ENCODE data around the gene TRAF2.

Gene TRAF2

DNA sequence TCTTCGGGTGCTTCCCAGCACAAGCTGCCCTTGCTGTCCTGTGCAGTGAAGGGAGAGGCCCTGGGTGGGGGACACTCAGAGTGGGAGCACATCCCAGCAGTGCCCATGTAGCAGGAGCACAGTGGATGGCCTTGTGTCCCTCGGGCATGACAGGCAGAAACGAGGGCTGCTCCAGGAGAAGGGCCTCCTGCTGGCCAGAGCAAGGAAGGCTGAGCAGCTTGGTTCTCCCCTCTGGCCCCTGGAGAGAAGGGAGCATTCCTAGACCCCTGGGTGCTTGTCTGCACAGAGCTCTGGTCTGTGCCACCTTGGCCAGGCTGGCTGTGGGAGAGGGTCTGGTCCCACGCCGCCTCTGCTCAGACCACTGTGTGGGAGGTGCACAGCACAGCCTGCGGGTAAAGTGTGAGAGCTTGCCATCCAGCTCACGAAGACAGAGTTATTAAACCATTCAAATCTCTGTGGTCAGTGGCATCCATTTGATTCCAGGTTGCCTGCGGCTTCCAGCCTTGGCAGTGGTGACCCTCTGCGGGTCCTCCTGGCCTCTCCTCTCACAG lies 39.9 kb downstream of the TRAF2 start:
- Histone ChIP-seq H3K9ac (ENCODE audit: low read depth, low read length) (no peak overlapping the region), H3K4me3 (ENCODE audit: low read length) (no peak overlapping the region), H3K9me3 (ENCODE audit: insufficient read depth, low read depth, low read length) (no peaks in the 10 kb centered on the region), H3K27ac (ENCODE audit: low read length) (no peak overlapping the region), H3K4me1 (ENCODE audit: insufficient read depth, low read length) (no peaks in the 10 kb centered on the region), H3K27me3 (ENCODE audit: insufficient read depth, low read length) (no peaks in the 10 kb centered on the region), H3K36me3 (ENCODE audit: insufficient read depth, low read depth, low read length) (peaks cover 60% of the 10 kb centered on the region)

DNA sequence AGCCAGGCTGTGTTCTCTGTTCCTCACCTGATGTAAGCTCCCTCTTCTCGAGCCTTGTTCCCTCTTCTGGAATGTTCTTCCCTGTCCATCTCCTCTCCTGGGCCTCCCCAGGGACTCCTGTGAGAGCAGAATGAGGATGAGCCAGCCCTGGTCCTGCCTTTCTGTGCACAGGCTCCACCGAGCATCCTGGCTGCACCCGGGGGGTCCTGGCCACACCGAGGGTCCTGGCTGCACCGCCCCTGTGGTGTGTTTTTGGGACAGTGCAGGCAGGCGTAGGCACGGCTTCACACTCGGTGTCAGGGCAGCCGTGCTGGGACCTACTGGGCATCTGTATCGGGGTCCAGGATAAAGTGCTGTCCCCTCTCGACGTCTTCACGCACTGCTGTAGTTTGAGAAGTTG lies 40.4 kb downstream of the TRAF2 start:
- Histone ChIP-seq H3K9ac (ENCODE audit: low read depth, low read length) (no peak overlapping the region), H3K4me3 (ENCODE audit: low read length) (no peak overlapping the region), H3K27ac (ENCODE audit: low read length) (no peak overlapping the region), H3K27me3 (ENCODE audit: insufficient read depth, low read length) (no peaks in the 10 kb centered on the region), H3K4me1 (ENCODE audit: insufficient read depth, low read length) (no peaks in the 10 kb centered on the region), H3K36me3 (ENCODE audit: insufficient read depth, low read depth, low read length) (peaks cover 60% of the 10 kb centered on the region), H3K9me3 (ENCODE audit: insufficient read depth, low read depth, low read length) (no peaks in the 10 kb centered on the region)

DNA sequence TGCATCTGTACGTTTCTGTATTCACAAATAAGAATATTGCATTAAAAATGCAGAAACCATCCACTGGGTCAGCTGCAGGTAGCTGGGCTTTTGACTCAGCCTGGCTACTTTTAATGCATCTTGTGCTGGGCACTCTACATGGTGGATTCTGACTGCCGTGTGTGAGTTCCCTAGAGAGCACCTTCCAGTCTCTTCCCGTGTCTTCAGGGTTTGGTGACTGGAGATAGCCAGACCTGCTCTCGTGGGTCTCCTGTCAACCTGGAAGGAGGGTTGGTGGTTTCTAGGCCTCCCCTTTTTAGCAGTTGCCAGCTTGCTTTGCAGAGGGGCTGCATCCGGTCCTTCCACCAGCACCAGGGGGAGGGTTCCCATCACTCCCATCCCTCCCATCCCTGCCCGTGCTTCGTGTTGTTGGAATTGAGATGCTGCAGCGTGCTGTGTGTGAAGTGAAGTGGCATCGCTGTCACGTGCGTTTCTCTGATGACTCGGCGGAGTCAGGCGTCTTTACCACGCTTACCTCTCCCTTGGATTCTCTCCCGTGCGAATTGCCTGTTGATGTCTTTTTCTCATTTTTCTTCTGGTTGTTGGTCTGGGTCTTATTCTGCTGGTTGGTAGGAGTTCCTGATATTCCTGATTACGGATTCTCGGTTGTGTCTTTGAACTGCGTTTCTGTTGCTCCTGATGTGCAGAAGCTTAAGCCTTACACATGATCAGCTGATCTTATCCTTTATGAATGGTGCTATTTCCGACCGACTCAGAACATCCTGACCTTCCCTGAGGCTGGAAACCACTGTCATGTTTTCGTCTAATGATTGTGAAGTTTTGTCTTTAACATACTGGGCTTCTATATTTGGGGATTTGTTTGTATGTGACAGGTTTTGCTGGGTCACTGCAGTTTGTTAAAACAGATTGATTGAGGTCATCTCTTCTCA lies 41.3 kb downstream of the TRAF2 start:
- Histone ChIP-seq H3K27me3 (ENCODE audit: insufficient read depth, low read length) (no peaks in the 10 kb centered on the region), H3K4me3 (ENCODE audit: low read length) (no peak overlapping the region), H3K27ac (ENCODE audit: low read length) (no peak overlapping the region), H3K4me1 (ENCODE audit: insufficient read depth, low read length) (no peaks in the 10 kb centered on the region), H3K9me3 (ENCODE audit: insufficient read depth, low read depth, low read length) (no peaks in the 10 kb centered on the region), H3K36me3 (ENCODE audit: insufficient read depth, low read depth, low read length) (peaks cover 55% of the 10 kb centered on the region), H3K9ac (ENCODE audit: low read depth, low read length) (no peak overlapping the region)

DNA sequence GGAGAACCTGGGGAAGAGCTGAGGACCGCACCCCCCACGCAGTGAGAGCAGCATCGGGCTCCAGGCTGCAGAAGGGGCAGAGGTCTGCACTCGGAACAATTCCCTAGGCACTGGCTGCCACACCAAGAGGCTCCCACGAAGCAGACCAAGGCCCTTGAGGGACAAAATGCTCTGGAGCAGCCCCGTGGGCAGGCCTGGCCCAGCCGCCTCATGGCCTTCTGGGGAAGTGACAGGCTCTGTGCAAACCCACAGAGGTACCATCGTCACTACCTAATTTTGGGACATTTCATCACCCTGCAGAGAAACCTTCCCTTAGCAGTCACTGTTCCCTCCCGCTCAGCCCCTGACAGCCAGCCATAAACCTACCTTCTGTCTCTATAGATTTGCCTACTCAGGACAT lies 42.3 kb downstream of the TRAF2 start:
- Histone ChIP-seq H3K4me1 (ENCODE audit: insufficient read depth, low read length) (no peaks in the 10 kb centered on the region), H3K27ac (ENCODE audit: low read length) (no peak overlapping the region), H3K4me3 (ENCODE audit: low read length) (no peak overlapping the region), H3K27me3 (ENCODE audit: insufficient read depth, low read length) (no peaks in the 10 kb centered on the region), H3K36me3 (ENCODE audit: insufficient read depth, low read depth, low read length) (peaks cover 53% of the 10 kb centered on the region), H3K9me3 (ENCODE audit: insufficient read depth, low read depth, low read length) (no peaks in the 10 kb centered on the region), H3K9ac (ENCODE audit: low read depth, low read length) (no peak overlapping the region)

DNA sequence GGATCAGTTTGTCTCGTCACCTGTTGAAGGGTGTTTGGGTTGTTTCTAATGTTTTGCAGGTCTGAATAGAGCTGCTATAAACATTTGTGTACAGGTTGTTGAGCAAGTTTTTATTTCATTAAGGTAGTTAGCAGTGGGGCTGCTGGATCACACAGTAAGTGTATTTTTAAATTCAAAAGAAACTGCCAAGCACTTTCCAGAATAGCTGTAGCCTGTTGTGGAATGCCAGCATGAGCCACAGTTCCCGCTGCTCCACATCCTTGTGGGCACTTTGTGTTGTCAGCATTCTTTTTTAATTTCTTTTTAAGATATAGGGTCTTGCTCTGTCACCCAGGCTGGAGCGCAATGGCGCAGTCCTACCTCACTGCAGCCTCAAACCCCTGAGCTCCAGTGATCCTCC lies 43.7 kb downstream of the TRAF2 start:
- H3K4me3 ChIP-seq (ENCODE audit: low read length): no peak overlapping the region
- no peak overlapping the region for H3K9ac ChIP-seq (ENCODE audit: low read depth, low read length)
- H3K27ac ChIP-seq (ENCODE audit: low read length): no peak overlapping the region
- H3K36me3 ChIP-seq (ENCODE audit: insufficient read depth, low read depth, low read length): peaks cover 40% of the 10 kb centered on the region
- no peaks in the 10 kb centered on the region for H3K9me3 ChIP-seq (ENCODE audit: insufficient read depth, low read depth, low read length)
- no peaks in the 10 kb centered on the region for H3K27me3 ChIP-seq (ENCODE audit: insufficient read depth, low read length)
- H3K4me1 ChIP-seq (ENCODE audit: insufficient read depth, low read length): no peaks in the 10 kb centered on the region

DNA sequence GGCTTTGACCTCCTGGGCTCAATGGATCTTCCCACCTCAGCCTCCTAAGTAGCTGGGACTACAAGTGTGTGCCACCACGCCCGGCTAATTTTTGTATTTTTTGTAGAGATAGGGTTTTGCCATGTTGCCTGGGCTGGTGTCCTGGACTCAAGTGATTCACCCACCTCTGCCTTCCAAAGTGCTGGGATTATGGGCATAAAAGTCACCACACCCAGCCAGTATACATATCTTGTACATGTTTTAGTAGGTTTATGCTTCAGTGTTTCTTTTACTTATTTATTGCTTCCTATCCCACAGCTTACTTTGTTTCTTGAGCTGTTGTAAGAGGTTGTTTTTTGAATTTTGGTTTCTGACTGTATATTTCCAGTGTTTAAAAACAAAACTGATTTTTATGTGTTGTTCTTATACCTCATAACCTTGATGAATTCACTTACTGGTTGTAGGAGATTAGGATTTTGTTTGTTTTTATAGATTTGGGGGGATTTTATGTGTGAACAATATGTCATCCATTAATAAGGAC lies 45.4 kb downstream of the TRAF2 start:
- Histone ChIP-seq H3K9ac (ENCODE audit: low read depth, low read length) (no peak overlapping the region), H3K27me3 (ENCODE audit: insufficient read depth, low read length) (no peaks in the 10 kb centered on the region), H3K36me3 (ENCODE audit: insufficient read depth, low read depth, low read length) (peaks cover 23% of the 10 kb centered on the region), H3K9me3 (ENCODE audit: insufficient read depth, low read depth, low read length) (no peaks in the 10 kb centered on the region), H3K27ac (ENCODE audit: low read length) (no peak overlapping the region), H3K4me3 (ENCODE audit: low read length) (no peak overlapping the region), H3K4me1 (ENCODE audit: insufficient read depth, low read length) (no peaks in the 10 kb centered on the region)

DNA sequence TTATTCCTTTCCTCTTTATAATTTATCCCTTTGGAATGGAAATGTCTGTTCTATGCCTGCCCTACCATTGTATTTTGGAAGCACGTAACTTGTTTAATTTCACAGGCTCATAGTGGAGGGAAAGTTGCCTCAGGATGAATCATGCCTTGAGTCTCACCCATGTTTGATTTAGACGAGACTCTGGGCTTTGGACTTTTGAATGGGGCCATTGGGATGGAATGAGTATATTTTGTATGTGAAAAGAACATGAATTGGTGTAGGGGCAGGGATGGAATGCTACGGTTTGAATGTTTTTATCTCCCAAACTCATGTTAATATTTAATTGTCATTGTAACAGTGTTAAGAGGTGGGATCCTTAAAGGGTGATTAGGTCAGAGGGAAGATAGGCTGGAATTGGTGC lies 48.0 kb downstream of the TRAF2 start:
- Histone ChIP-seq H3K9me3 (ENCODE audit: insufficient read depth, low read depth, low read length) (no peaks in the 10 kb centered on the region), H3K4me3 (ENCODE audit: low read length) (no peak overlapping the region), H3K4me1 (ENCODE audit: insufficient read depth, low read length) (no peaks in the 10 kb centered on the region), H3K36me3 (ENCODE audit: insufficient read depth, low read depth, low read length) (peaks cover 4% of the 10 kb centered on the region; the same call in 1 of the 2 replicates), H3K9ac (ENCODE audit: low read depth, low read length) (no peak overlapping the region), H3K27ac (ENCODE audit: low read length) (no peak overlapping the region), H3K27me3 (ENCODE audit: insufficient read depth, low read length) (no peaks in the 10 kb centered on the region)

DNA sequence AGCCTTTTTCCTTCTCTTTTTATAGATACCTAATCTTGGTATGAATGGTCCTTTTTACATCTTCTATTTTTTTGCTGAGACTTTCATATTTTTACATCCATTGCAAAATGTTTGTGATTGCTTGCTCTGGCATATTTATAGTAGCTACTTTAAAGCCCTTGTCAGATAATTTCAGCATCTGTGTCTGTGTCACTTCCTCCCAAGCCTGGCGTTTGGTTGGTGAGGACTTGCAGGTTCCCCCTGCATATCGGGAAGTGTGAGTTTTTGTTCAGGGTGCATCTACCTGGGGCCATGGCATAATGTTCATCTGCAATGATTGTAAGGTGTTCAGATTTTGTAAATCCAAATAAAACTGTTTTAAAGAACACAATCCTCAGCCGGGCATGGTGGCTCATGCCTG lies 49.3 kb downstream of the TRAF2 start:
- peaks cover 16% of the 10 kb centered on the region; the same call in 1 of the 2 replicates for H3K36me3 ChIP-seq (ENCODE audit: insufficient read depth, low read depth, low read length)
- H3K4me3 ChIP-seq (ENCODE audit: low read length): no peak overlapping the region
- H3K9me3 ChIP-seq (ENCODE audit: insufficient read depth, low read depth, low read length): no peaks in the 10 kb centered on the region
- no peak overlapping the region for H3K9ac ChIP-seq (ENCODE audit: low read depth, low read length)
- no peaks in the 10 kb centered on the region for H3K4me1 ChIP-seq (ENCODE audit: insufficient read depth, low read length)
- no peaks in the 10 kb centered on the region for H3K27me3 ChIP-seq (ENCODE audit: insufficient read depth, low read length)
- no peak overlapping the region for H3K27ac ChIP-seq (ENCODE audit: low read length)

DNA sequence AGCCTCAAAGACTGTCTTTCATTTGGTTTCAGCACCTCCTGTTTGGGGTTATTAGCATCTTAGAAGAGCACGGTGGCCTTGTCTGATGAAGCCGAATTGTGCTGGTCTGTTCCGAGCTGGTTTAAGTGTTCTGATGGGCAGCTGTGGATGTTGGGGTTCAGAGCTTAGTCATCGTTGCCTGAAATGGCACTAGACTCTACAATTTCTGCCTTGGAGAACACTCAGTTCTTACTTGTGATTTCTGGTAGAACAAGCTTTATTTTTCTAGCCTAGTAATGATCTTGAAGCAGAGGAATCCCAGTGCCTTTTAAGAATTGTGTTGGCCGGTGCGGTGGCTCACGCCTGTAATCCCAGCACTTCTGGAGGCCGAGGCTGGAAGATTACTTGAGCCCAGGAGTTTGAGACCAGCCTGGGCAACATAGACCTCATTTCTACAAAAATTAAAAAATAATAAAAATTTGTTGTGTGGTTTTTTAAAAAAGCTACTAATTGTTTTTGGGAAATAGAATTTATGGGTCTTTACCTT lies 50.4 kb downstream of the TRAF2 start:
- Histone ChIP-seq H3K4me3 (ENCODE audit: low read length) (no peak overlapping the region), H3K36me3 (ENCODE audit: insufficient read depth, low read depth, low read length) (peaks cover 26% of the 10 kb centered on the region), H3K4me1 (ENCODE audit: insufficient read depth, low read length) (no peaks in the 10 kb centered on the region), H3K27me3 (ENCODE audit: insufficient read depth, low read length) (no peaks in the 10 kb centered on the region), H3K27ac (ENCODE audit: low read length) (no peak overlapping the region), H3K9ac (ENCODE audit: low read depth, low read length) (no peak overlapping the region), H3K9me3 (ENCODE audit: insufficient read depth, low read depth, low read length) (no peaks in the 10 kb centered on the region)

DNA sequence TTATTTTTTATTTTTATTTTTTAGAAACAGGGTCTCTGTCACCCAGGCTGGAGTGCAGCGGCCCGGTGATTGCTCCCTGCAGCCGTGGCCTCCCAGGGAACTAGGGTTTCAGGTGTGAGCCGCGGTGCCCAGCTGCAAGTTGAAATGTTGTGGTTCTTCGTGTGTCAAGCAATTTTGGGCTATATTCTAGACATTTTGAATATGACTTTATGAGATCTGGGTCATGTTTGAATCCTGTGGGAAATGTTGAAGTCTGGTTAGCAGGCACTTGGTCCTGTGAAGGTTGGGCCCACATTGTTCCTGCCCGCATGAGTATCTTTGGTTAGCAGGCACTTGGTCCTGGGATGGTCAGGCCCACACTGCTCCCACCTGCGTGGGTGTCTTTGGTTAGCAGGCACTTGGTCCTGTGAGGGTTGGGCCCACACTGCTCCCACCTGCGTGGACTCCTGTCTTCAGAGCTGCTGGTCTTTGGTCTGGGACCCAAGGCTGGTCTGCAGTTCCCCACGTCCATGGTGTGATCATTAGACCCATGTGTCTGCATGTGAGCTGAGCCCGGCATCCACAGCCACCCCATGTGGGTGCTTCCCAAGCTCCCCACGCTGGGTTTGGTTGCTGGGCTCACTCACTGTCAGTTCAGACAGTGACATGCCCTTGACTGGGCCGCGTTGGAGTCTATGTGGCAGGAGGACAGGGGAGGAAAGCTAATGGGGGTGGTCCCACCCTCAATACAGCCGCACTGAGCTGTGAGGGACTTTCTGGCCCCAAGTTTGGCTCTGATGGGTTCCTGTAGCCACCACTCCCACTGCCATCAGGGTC lies 51.1 kb downstream of the TRAF2 start:
- H3K4me3 ChIP-seq (ENCODE audit: low read length): no peak overlapping the region

DNA sequence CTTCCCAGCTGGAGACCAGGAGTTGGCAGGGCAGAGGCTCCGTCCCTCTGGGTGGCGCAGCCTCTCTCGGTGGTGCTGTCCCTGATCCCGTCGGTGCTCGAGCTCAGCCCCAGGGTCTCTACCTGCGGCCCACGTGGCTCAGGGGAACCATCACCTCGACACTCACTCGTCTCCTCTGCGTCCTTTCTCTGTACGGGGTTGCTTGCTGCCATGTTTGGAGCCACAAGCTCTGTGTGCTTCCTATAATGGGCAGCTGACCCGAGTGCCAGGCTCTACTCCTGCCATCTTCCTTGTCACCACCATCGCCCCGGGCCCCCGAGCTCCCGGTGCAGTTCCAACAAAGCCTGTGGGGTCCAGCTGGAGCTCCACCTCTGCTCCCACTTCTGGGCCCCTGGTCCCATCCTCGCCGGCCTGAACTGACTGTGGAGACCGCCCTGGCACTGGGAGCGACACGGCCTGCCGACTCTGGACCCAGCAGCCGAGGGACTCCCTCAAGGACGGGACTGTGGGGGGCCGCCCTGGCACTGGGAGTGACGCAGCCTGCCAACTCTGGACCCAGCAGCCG lies 53.2 kb downstream of the TRAF2 start:
- Histone ChIP-seq H3K9me3 (ENCODE audit: insufficient read depth, low read depth, low read length) (no peaks in the 10 kb centered on the region), H3K4me1 (ENCODE audit: insufficient read depth, low read length) (no peaks in the 10 kb centered on the region), H3K9ac (ENCODE audit: low read depth, low read length) (no peak overlapping the region), H3K36me3 (ENCODE audit: insufficient read depth, low read depth, low read length) (peaks cover 29% of the 10 kb centered on the region), H3K27me3 (ENCODE audit: insufficient read depth, low read length) (no peaks in the 10 kb centered on the region), H3K4me3 (ENCODE audit: low read length) (no peak overlapping the region), H3K27ac (ENCODE audit: low read length) (no peak overlapping the region)

More for the DNA sequence above, 51.1 kb downstream of the TRAF2 start:
- Histone ChIP-seq H3K4me1 (ENCODE audit: insufficient read depth, low read length) (no peaks in the 10 kb centered on the region), H3K9ac (ENCODE audit: low read depth, low read length) (no peak overlapping the region), H3K36me3 (ENCODE audit: insufficient read depth, low read depth, low read length) (peaks cover 29% of the 10 kb centered on the region), H3K9me3 (ENCODE audit: insufficient read depth, low read depth, low read length) (no peaks in the 10 kb centered on the region), H3K27ac (ENCODE audit: low read length) (no peak overlapping the region), H3K27me3 (ENCODE audit: insufficient read depth, low read length) (no peaks in the 10 kb centered on the region)

Measured in iPS-20b (cell line).